Measurements from ENCODE around the gene SPC25.
"Not testable (repeated sequence)": the region's sequence is repeated elsewhere in the genome, so short reads cannot be mapped to it uniquely, and the experiment has no call there.

The SPC25 gene

GRCh38 chr2:168890006-168890782 lies at the start of gene SPC25:
SPC25 (minus strand) TSS chr2:168890430; CDS start chr2:168889519, 911 bp downstream.
- DNase-seq = peak; percentile 80

- DNase-seq = no peak
These were observed 49.7 kb upstream of the SPC25 start for GRCh38 chr2:168939918-168940317.

- DNase-seq = no peak
These were observed 48.8 kb upstream of the SPC25 start for GRCh38 chr2:168939061-168939460.

GRCh38 chr2:168935810-168936581 lies 45.8 kb upstream of the SPC25 start:
- DNase-seq = peak; percentile 38

GRCh38 chr2:168934826-168935225 lies 44.6 kb upstream of the SPC25 start:
- no peak for DNase-seq

- not testable (repeated sequence) for DNase-seq
These were observed 41.9 kb upstream of the SPC25 start for GRCh38 chr2:168932174-168932573.

GRCh38 chr2:168930242-168930641 lies 40.0 kb upstream of the SPC25 start:
- no peak for DNase-seq

GRCh38 chr2:168929031-168929430 lies 38.8 kb upstream of the SPC25 start:
- no peak for DNase-seq

- DNase-seq = no peak
These were observed 38.0 kb upstream of the SPC25 start for GRCh38 chr2:168928113-168928831.

- no peak for DNase-seq
These were observed 36.6 kb upstream of the SPC25 start for GRCh38 chr2:168926621-168927386.

GRCh38 chr2:168920504-168921157 lies 30.4 kb upstream of the SPC25 start:
- DNase-seq = no peak

GRCh38 chr2:168916331-168916675 lies 26.1 kb upstream of the SPC25 start:
- no peak for DNase-seq

GRCh38 chr2:168915441-168916330 lies 25.5 kb upstream of the SPC25 start:
- no peak for DNase-seq

GRCh38 chr2:168913495-168913894 lies 23.3 kb upstream of the SPC25 start:
- DNase-seq = no peak

GRCh38 chr2:168912901-168913369 lies 22.7 kb upstream of the SPC25 start:
- no peak for DNase-seq

- no peak for DNase-seq
These were observed 22.2 kb upstream of the SPC25 start for GRCh38 chr2:168912466-168912865.

GRCh38 chr2:168910330-168910729 lies 20.1 kb upstream of the SPC25 start:
- no peak for DNase-seq

- DNase-seq = no peak
These were observed 17.9 kb upstream of the SPC25 start for GRCh38 chr2:168907940-168908662.

- no peak for DNase-seq
These were observed 14.1 kb upstream of the SPC25 start for GRCh38 chr2:168904358-168904757.

- no peak for DNase-seq
These were observed 13.7 kb upstream of the SPC25 start for GRCh38 chr2:168903888-168904287.
